Measurements from ENCODE around the gene ZNF460.

DNA sequence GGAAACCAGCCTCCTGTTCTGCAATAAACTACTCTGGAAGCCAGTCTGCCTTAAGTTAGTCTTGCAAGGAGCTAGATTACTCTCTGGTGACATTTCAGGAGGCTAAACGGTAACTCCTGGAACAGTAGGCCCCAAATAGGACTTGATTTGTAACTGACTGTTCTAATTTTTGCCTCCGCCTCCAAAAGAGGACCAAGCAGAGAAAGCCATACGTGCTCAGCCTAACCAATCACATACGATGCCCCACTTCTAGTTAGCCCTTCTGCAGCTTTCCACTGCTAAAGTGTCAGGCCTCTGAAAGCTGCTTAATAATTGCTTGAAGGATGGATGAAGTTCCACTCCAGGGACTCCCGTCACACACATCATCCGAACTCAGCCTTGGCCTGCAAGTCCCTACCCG lies 39.1 kb upstream of the ZNF460 start:
- TF ChIP-seq, protein P1, sequence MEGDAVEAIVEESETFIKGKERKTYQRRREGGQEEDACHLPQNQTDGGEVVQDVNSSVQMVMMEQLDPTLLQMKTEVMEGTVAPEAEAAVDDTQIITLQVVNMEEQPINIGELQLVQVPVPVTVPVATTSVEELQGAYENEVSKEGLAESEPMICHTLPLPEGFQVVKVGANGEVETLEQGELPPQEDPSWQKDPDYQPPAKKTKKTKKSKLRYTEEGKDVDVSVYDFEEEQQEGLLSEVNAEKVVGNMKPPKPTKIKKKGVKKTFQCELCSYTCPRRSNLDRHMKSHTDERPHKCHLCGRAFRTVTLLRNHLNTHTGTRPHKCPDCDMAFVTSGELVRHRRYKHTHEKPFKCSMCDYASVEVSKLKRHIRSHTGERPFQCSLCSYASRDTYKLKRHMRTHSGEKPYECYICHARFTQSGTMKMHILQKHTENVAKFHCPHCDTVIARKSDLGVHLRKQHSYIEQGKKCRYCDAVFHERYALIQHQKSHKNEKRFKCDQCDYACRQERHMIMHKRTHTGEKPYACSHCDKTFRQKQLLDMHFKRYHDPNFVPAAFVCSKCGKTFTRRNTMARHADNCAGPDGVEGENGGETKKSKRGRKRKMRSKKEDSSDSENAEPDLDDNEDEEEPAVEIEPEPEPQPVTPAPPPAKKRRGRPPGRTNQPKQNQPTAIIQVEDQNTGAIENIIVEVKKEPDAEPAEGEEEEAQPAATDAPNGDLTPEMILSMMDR (conservative IDR thresholded peaks at IDR 0.05; ENCODE audit: low read length): no peak
- TF ChIP-seq EZH2phosphoT487 (IDR thresholded peaks at IDR 0.05; ENCODE audit: borderline replicate concordance): no peak
